Activated CD4-positive, CD25-positive, alpha-beta regulatory T cell treated with anti-CD3 and anti-CD28 coated beads, Interleukin-2, amount 50 U/mL, for 24 hours (primary cell): ENCODE results near the gene TNS4.

Experiments used
- ATAC-seq, 2 donors: fragments of 150-1000 bp; cut with Tn5 transposase; one replicate each; pipeline ENCODE4 v1.10.0; 2021; ENCODE audit warnings: mild to moderate bottlenecking in 1 of 2, moderate library complexity in 1 of 2

Gene TNS4

GRCh38 chr17:40516581-40517285 lies 15.3 kb upstream of the TNS4 start:
- ATAC-seq = peak; percentile 73 to 85

GRCh38 chr17:40515491-40516041 lies 14.1 kb upstream of the TNS4 start:
- no peak for ATAC-seq

GRCh38 chr17:40515011-40515410 lies 13.6 kb upstream of the TNS4 start:
- ATAC-seq = no peak

GRCh38 chr17:40514013-40514875 lies 12.8 kb upstream of the TNS4 start:
- ATAC-seq = no peak

GRCh38 chr17:40511667-40512220 lies 10.3 kb upstream of the TNS4 start:
- ATAC-seq = no peak

- no peak for ATAC-seq
These were observed 9.7 kb upstream of the TNS4 start for GRCh38 chr17:40511136-40511535.

- ATAC-seq = no peak
These were observed 8.9 kb upstream of the TNS4 start for GRCh38 chr17:40510328-40510648.

- no peak for ATAC-seq
These were observed 8.4 kb upstream of the TNS4 start for GRCh38 chr17:40509626-40510327.

- ATAC-seq = no peak
These were observed 5.4 kb upstream of the TNS4 start for GRCh38 chr17:40506786-40507185.

GRCh38 chr17:40503154-40503553 lies 1.7 kb upstream of the TNS4 start:
- ATAC-seq = no peak

- no peak for ATAC-seq
These were observed 1.3 kb upstream of the TNS4 start for GRCh38 chr17:40502716-40503115.

- no peak for ATAC-seq
These were observed 714 bp downstream of the TNS4 start for GRCh38 chr17:40500709-40501108.

- no peak for ATAC-seq
These were observed 1.2 kb downstream of the TNS4 start for GRCh38 chr17:40500190-40500589.

GRCh38 chr17:40499551-40500189 lies 1.8 kb downstream of the TNS4 start:
- no peak for ATAC-seq

- ATAC-seq = no peak
These were observed 2.9 kb downstream of the TNS4 start for GRCh38 chr17:40498281-40499084.

GRCh38 chr17:40497695-40498094 lies 3.7 kb downstream of the TNS4 start:
- ATAC-seq = no peak

- no peak for ATAC-seq
These were observed 4.6 kb downstream of the TNS4 start for GRCh38 chr17:40496634-40497420.

- ATAC-seq = no peak
These were observed 5.3 kb downstream of the TNS4 start for GRCh38 chr17:40496170-40496569.

- no peak for ATAC-seq
These were observed 6.3 kb downstream of the TNS4 start for GRCh38 chr17:40495140-40495539.

- ATAC-seq = no peak
These were observed 7.7 kb downstream of the TNS4 start for GRCh38 chr17:40493697-40494096.

GRCh38 chr17:40491486-40491885 lies 9.9 kb downstream of the TNS4 start:
- ATAC-seq = no peak
